ENCODE results near the gene CDC42EP1. TPM values are rescaled to one million over a fixed set of nuclear protein-coding genes. Genes with fewer than 3 reads are reported as not detected.

CDC42EP1 gene
- total RNA-seq, 1 experiment from 2014 or later: 43.9 TPM

- Histone ChIP-seq H4K20me1 (ENCODE audit: low read length) (peaks cover 17% of the 10 kb centered on the region), H3K9ac (ENCODE audit: low read length) (no peak overlapping the region), H3K79me2 (ENCODE audit: low read length) (peaks cover 59% of the 10 kb centered on the region), H3K27me3 (ENCODE audit: low read length) (no peaks in the 10 kb centered on the region), H3K9me3 (ENCODE audit: low read length) (no peaks in the 10 kb centered on the region), H3F3A (ENCODE audit: low read length, unreplicated experiment) (peaks cover 5% of the 10 kb centered on the region), H2AFZ (ENCODE audit: low read length) (no peak overlapping the region), H3K4me3 (ENCODE audit: low read length) (no peak overlapping the region), H3K36me3 (ENCODE audit: low read depth, low read length) (peaks cover 8% of the 10 kb centered on the region), H3K4me2 (ENCODE audit: low read length) (no peak overlapping the region), H3K4me1 (ENCODE audit: insufficient read depth, low read length) (peaks cover 58% of the 10 kb centered on the region), H3K9me2 (replicated peaks; ENCODE audit: low read length) (no peaks in the 10 kb centered on the region), H3K27ac (ENCODE audit: low read length) (no peak overlapping the region)
- TF ChIP-seq EZH2 (IDR thresholded peaks at IDR 0.05; ENCODE audit: low read length, unreplicated experiment) (no peak), CTCF (conservative IDR thresholded peaks at IDR 0.05; ENCODE audit: low read depth, low read length) (no peak), EZH2phosphoT487 (IDR thresholded peaks at IDR 0.05; ENCODE audit: borderline replicate concordance, low read length) (no peak)
- DNase-seq (no peak), ATAC-seq (no peak)
- ChIA-PET POLR2A (ENCODE audit: unreplicated experiment) (no interaction called here), CTCF (interaction anchor here (0.6 to 1.8 kb wide), 2 partner anchors 26 to 242 kb away, joined by 9 to 12 read pairs; no protein-coding TSS in a partner anchor)
- no TSS peak for BruUV-seq (replicated peaks)
- intact Hi-C loops (cut with micrococcal nuclease): no loop called here
These were observed 5.5 kb downstream of the CDC42EP1 start for GRCh38 chr22:37565830-37566229.

DNA sequence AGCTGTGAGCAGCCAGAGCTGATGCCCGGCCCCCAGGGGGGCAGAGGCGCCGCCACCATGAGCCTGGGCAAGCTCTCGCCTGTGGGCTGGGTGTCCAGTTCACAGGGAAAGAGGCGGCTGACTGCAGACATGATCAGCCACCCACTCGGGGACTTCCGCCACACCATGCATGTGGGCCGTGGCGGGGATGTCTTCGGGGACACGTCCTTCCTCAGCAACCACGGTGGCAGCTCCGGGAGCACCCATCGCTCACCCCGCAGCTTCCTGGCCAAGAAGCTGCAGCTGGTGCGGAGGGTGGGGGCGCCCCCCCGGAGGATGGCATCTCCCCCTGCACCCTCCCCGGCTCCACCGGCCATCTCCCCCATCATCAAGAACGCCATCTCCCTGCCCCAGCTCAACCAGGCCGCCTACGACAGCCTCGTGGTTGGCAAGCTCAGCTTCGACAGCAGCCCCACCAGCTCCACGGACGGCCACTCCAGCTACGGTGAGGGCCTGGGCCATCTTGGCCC is 6.1 kb downstream of the CDC42EP1 start:
- Histone ChIP-seq H3K36me3 (ENCODE audit: low read depth, low read length) (peaks cover 8% of the 10 kb centered on the region), H3K79me2 (ENCODE audit: low read length) (peaks cover 53% of the 10 kb centered on the region), H3K27ac (ENCODE audit: low read length) (peak overlapping the region; percentile 53), H4K20me1 (ENCODE audit: low read length) (peaks cover 17% of the 10 kb centered on the region), H3K4me2 (ENCODE audit: low read length) (peak overlapping the region; percentile 33; the same call in 1 of the 2 replicates), H3K4me3 (ENCODE audit: low read length) (no peak overlapping the region), H3K9ac (ENCODE audit: low read length) (no peak overlapping the region), H3K9me3 (ENCODE audit: low read length) (no peaks in the 10 kb centered on the region), H3F3A (ENCODE audit: low read length, unreplicated experiment) (peaks cover 5% of the 10 kb centered on the region), H2AFZ (ENCODE audit: low read length) (no peak overlapping the region), H3K4me1 (ENCODE audit: insufficient read depth, low read length) (peaks cover 57% of the 10 kb centered on the region), H3K27me3 (ENCODE audit: low read length) (no peaks in the 10 kb centered on the region), H3K9me2 (replicated peaks; ENCODE audit: low read length) (no peaks in the 10 kb centered on the region)
- intact Hi-C loops (cut with micrococcal nuclease): no loop called here
- POLR2A ChIA-PET (ENCODE audit: unreplicated experiment): no interaction called here
- no peak for TF ChIP-seq EZH2 (IDR thresholded peaks at IDR 0.05; ENCODE audit: low read length, unreplicated experiment)
- TF ChIP-seq EZH2phosphoT487 (IDR thresholded peaks at IDR 0.05; ENCODE audit: borderline replicate concordance, low read length): no peak
- no peak for TF ChIP-seq CTCF (conservative IDR thresholded peaks at IDR 0.05; ENCODE audit: low read depth, low read length)
- no TSS peak for BruUV-seq (replicated peaks)
- ATAC-seq: no peak
- CTCF ChIA-PET: interaction anchor here (0.6 to 1.8 kb wide), 3 partner anchors 16 to 243 kb away, joined by 7 to 12 read pairs (median 9); no protein-coding TSS in a partner anchor
- DNase-seq: no peak
